ENCODE results near the gene CYP4F12.

The CYP4F12 gene

GRCh38 chr19:15672580-15673175 lies at the start of gene CYP4F12:
Gene CYP4F12 (plus strand): TSS chr19:15673087. CDS start chr19:15673530, 443 bp downstream.
- DNase-seq (ENCODE audit: low read depth in 2 of 2), result no peak

- no peak for DNase-seq (ENCODE audit: low read depth in 2 of 2)
These were observed 49.1 kb upstream of the CYP4F12 start for GRCh38 chr19:15623711-15624318.

- no peak for DNase-seq (ENCODE audit: low read depth in 2 of 2)
These were observed 44.5 kb upstream of the CYP4F12 start for GRCh38 chr19:15628236-15629002.

GRCh38 chr19:15629003-15629880 lies 43.6 kb upstream of the CYP4F12 start:
- peak in 1 of 2 experiments; percentile 7 for DNase-seq (ENCODE audit: low read depth in 2 of 2)

- DNase-seq (ENCODE audit: low read depth in 2 of 2), result no peak
These were observed 41.1 kb upstream of the CYP4F12 start for GRCh38 chr19:15631817-15632216.

GRCh38 chr19:15633082-15633835 lies 39.6 kb upstream of the CYP4F12 start:
- DNase-seq (ENCODE audit: low read depth in 2 of 2), result no peak

GRCh38 chr19:15634105-15634504 lies 38.8 kb upstream of the CYP4F12 start:
- no peak for DNase-seq (ENCODE audit: low read depth in 2 of 2)

- no peak for DNase-seq (ENCODE audit: low read depth in 2 of 2)
These were observed 37.7 kb upstream of the CYP4F12 start for GRCh38 chr19:15635016-15635805.

- no peak for DNase-seq (ENCODE audit: low read depth in 2 of 2)
These were observed 36.9 kb upstream of the CYP4F12 start for GRCh38 chr19:15636026-15636425.

- DNase-seq (ENCODE audit: low read depth in 2 of 2), result no peak
These were observed 33.3 kb upstream of the CYP4F12 start for GRCh38 chr19:15639596-15639995.

- DNase-seq (ENCODE audit: low read depth in 2 of 2), result no peak
These were observed 32.5 kb upstream of the CYP4F12 start, which contains the start of gene CYP4F3 for GRCh38 chr19:15640294-15640903. Gene CYP4F3 (plus strand): TSS chr19:15640897. CDS start chr19:15641416, 519 bp downstream.

GRCh38 chr19:15640904-15641597 lies 31.8 kb upstream of the CYP4F12 start:
- no peak for DNase-seq (ENCODE audit: low read depth in 2 of 2)

GRCh38 chr19:15641901-15642491 lies 30.9 kb upstream of the CYP4F12 start:
- no peak for DNase-seq (ENCODE audit: low read depth in 2 of 2)

- no peak for DNase-seq (ENCODE audit: low read depth in 2 of 2)
These were observed 30.1 kb upstream of the CYP4F12 start for GRCh38 chr19:15642807-15643206.

GRCh38 chr19:15643387-15643786 lies 29.5 kb upstream of the CYP4F12 start:
- no peak for DNase-seq (ENCODE audit: low read depth in 2 of 2)

- no peak for DNase-seq (ENCODE audit: low read depth in 2 of 2)
These were observed 28.7 kb upstream of the CYP4F12 start for GRCh38 chr19:15644066-15644741.

- no peak for DNase-seq (ENCODE audit: low read depth in 2 of 2)
These were observed 28.1 kb upstream of the CYP4F12 start for GRCh38 chr19:15644816-15645215.

GRCh38 chr19:15649526-15649925 lies 23.4 kb upstream of the CYP4F12 start:
- no peak for DNase-seq (ENCODE audit: low read depth in 2 of 2)

Data from fibroblast of skin of left biceps (primary cell).